ENCODE results near the gene STXBP3. TPM values are rescaled to one million over a fixed set of nuclear protein-coding genes. Genes with fewer than 3 reads are reported as not detected.
"Not testable (repeated sequence)": the region's sequence is repeated elsewhere in the genome, so short reads cannot be mapped to it uniquely, and the experiment has no call there.

The STXBP3 gene
- total RNA-seq, 2 experiments from 2014 or later, result 46.3 to 48.1 TPM

DNA sequence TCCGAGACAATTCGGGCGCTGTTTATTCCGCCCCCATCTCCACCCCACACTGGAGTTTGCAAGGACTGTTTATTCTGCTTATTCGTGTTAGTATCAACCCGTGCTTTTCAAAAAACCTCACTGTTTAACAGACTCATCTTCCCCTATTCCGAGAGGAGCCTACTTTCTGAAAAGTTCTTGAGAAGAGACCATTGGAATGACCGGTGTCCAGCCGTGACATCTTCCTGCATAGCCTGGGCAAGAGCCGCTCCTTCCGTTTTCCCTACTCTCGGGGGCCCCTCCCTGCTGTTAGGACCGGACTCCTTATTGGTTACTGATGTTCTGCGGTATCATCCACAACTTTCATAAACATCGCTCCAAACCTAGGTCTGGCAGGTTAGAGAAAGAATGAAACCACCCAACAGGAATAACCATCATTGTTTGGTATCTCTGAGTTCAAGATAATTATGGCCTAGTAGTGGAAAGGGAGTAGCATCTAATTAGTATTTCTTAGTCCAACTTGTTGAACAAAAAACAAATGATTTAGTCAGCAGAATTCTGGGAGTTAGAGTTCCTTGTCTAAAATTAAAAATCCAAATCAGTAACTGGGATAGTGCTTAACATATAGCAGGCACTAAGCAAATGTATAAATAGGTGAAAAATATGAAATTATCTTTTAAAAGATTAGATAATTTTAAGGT lies 837 bp downstream of the STXBP3 start:
- H3K4me3 Mint-ChIP-seq, result peak overlapping the region; percentile 100
- CTCF ChIA-PET, result interaction anchor here (0.7 to 1.0 kb wide), 3 partner anchors 53 to 367 kb away, joined by 3 to 4 read pairs (median 4); partner anchors contain the start of gene PRPF38B
- peak; percentile 35 for ATAC-seq
- H3K36me3 Mint-ChIP-seq, result peaks cover 24% of the 10 kb centered on the region
- H3K9me3 Mint-ChIP-seq (ENCODE audit: low read depth), result no peaks in the 10 kb centered on the region
- DNase-seq, result peak; percentile 59
- peak overlapping the region; percentile 96 for H3K27ac Mint-ChIP-seq
- peaks cover 27% of the 10 kb centered on the region for H3K4me1 Mint-ChIP-seq
- no peaks in the 10 kb centered on the region for H3K27me3 Mint-ChIP-seq

DNA sequence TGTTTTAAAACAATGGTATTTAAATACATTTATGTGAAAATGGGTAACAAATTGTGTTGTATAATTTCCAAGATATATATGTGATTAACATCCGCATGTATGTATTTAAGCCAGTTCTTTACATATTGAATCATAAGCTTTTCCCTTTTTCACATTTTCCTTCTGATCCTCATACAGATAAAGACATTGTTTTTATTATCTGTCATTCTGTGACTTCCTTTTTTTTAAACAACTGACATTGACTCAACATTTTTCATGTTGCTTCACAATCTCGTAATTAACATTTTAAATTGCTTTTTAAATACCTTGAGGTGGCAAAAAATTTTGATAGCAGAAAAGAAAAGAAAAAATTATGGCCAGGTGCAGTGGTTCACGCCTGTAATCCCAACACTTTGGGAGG lies 1.4 kb downstream of the STXBP3 start:
- Mint-ChIP-seq H3K27me3 (no peaks in the 10 kb centered on the region), H3K9me3 (ENCODE audit: low read depth) (no peaks in the 10 kb centered on the region), H3K27ac (no peak overlapping the region), H3K4me3 (peak overlapping the region; percentile 100), H3K4me1 (peaks cover 30% of the 10 kb centered on the region), H3K36me3 (peaks cover 28% of the 10 kb centered on the region)
- ATAC-seq (no peak), DNase-seq (no peak)
- CTCF ChIA-PET, result no interaction called here

DNA sequence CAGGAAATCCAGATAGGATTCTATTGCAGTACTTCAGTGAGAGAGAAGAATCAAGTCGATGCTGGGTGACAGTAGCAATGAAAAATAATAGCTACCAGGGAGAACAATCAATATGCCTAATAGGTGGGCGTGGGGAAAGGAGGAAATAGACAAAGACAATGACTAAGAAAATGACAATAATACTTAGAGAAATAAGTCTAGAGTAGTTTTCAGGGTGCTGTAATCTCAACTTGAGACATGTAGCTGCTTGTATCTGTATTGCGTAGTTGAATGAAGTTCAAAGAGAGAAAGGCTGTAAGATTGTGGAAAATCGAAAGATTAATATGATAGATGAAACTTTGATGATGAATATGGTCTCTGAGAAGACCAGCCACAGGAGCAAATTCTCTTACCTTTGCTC lies 2.6 kb downstream of the STXBP3 start:
- ATAC-seq (no peak), DNase-seq (no peak)
- peaks cover 33% of the 10 kb centered on the region for H3K4me1 Mint-ChIP-seq
- H3K36me3 Mint-ChIP-seq, result peaks cover 31% of the 10 kb centered on the region
- H3K9me3 Mint-ChIP-seq (ENCODE audit: low read depth), result no peaks in the 10 kb centered on the region
- H3K27me3 Mint-ChIP-seq, result no peaks in the 10 kb centered on the region
- CTCF ChIA-PET, result interaction anchor here (1.1 kb wide), 1 partner anchor 14 kb away, joined by 3 read pairs; no protein-coding TSS in a partner anchor
- H3K4me3 Mint-ChIP-seq, result no peak overlapping the region
- H3K27ac Mint-ChIP-seq, result no peak overlapping the region

DNA sequence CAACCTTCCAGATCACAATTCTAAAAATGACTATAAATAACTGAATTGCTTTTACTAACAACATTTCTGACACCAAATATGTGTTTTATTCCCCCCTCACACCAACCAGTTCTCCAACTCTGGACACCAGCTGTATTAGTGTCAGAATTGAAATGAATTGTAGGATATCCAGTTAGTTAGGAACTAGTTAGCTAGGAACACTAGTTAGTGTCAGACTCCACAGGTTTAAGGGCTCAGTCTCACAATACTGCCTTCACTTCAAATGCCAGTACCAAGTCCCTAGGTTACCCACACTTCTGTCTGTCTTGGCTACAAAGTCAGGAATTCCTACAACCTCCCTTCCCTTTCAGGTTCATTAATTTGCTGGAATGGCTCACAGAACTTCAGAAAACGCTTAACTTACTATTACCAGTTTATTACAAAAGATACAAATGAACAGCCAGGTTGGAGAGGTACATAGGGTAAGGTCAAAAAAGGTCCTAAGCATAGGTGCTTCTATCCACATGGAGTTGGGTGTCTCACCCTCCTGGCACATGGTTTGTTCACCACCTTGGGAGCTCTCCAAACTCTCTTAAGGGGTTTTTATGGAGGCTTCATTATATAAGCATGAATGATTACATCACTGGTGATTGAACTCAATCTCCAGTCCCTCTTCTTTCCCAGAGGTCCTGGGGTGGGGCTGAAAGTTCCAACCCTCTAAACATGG lies 4.2 kb downstream of the STXBP3 start:
- no peaks in the 10 kb centered on the region for H3K27me3 Mint-ChIP-seq
- CTCF ChIA-PET, result interaction anchor here (1.2 kb wide), 1 partner anchor 102 kb away, joined by 3 read pairs; no protein-coding TSS in a partner anchor
- peaks cover 37% of the 10 kb centered on the region for H3K36me3 Mint-ChIP-seq
- no peaks in the 10 kb centered on the region for H3K9me3 Mint-ChIP-seq (ENCODE audit: low read depth)
- no peak overlapping the region for H3K27ac Mint-ChIP-seq
- ATAC-seq (no peak), DNase-seq (no peak)
- no peak overlapping the region for H3K4me3 Mint-ChIP-seq
- peaks cover 34% of the 10 kb centered on the region for H3K4me1 Mint-ChIP-seq

DNA sequence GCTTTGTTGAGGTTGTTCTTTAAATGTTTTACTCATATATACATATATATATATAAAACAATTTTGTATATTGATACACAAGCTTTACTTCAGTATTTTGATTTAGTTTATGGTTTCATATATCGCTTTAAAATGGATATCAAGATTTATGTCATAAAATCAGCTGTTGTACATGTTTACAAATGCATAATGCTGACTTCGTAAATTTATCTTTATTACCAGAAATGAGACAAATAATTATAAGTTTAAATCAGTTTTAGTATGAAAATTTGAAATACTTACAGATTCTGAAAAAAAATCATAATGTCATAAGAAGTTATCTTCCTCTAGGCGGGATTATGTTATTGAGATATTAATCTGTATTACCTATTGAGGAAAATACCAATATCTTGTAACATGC lies 6.9 kb downstream of the STXBP3 start:
- DNase-seq, result no peak
- H3K4me1 Mint-ChIP-seq, result peaks cover 23% of the 10 kb centered on the region
- H3K27me3 Mint-ChIP-seq, result no peaks in the 10 kb centered on the region
- peaks cover 32% of the 10 kb centered on the region for H3K36me3 Mint-ChIP-seq
- no peaks in the 10 kb centered on the region for H3K9me3 Mint-ChIP-seq (ENCODE audit: low read depth)
- H3K4me3 Mint-ChIP-seq, result no peak overlapping the region
- ATAC-seq, result no peak
- H3K27ac Mint-ChIP-seq, result no peak overlapping the region
- CTCF ChIA-PET, result no interaction called here

- CTCF ChIA-PET, result no interaction called here
These were observed 12.3 kb downstream of the STXBP3 start for GRCh38 chr1:108758796-108759195.

DNA sequence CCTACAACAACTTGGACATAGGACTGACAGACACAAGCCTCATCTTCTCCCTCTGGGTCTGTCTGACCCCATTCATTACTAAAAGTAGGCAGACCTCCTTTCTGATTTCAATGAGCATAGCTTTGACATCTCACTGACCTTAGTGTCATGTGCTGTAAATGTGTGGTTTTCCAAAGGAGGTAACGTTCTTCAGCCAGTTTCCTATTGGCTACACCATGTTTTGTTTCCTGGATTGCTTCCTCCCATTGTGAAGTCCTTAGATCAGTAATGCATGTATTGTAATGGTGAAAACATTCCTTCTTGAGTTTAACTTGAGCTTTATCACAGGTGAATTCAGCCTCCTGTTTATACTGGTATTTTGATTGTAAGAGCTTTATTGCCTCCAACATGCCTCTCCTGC lies 20.6 kb downstream of the STXBP3 start:
- Mint-ChIP-seq H3K4me3 (no peak overlapping the region), H3K36me3 (peaks cover 38% of the 10 kb centered on the region), H3K4me1 (no peaks in the 10 kb centered on the region), H3K9me3 (ENCODE audit: low read depth) (no peaks in the 10 kb centered on the region), H3K27me3 (no peaks in the 10 kb centered on the region), H3K27ac (no peak overlapping the region)
- no peak for ATAC-seq
- DNase-seq, result no peak
- CTCF ChIA-PET, result no interaction called here

More at GRCh38 chr1:108758796-108759195, 12.3 kb downstream of the STXBP3 start:
- no peaks in the 10 kb centered on the region for H3K27me3 Mint-ChIP-seq
- ATAC-seq (no peak), DNase-seq (no peak)
- peaks cover 38% of the 10 kb centered on the region for H3K36me3 Mint-ChIP-seq
- H3K4me3 Mint-ChIP-seq, result no peak overlapping the region
- H3K4me1 Mint-ChIP-seq, result peaks cover 2% of the 10 kb centered on the region
- no peak overlapping the region for H3K27ac Mint-ChIP-seq
- no peaks in the 10 kb centered on the region for H3K9me3 Mint-ChIP-seq (ENCODE audit: low read depth)

DNA sequence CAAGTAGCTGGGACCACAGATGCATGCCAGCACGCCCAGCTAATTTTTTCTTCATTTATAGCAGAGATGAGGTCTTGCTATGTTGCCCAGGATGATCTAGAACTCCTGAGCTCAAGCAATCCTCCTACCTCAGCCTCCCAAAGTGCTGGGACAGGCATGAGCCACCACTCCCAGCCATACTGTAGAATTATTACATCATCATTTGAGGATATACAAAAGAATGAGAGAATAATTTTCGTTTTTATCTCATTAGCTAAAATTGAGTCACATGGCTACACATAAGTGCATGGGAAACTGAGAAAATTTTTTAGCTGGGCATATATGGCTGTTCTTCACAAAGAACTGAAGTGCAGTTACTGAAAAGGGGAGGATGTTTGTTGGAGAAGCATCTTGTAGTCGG lies 21.2 kb downstream of the STXBP3 start:
- CTCF ChIA-PET, result no interaction called here
- Mint-ChIP-seq H3K4me3 (no peak overlapping the region), H3K9me3 (ENCODE audit: low read depth) (no peaks in the 10 kb centered on the region), H3K27me3 (no peaks in the 10 kb centered on the region), H3K4me1 (no peaks in the 10 kb centered on the region), H3K36me3 (peaks cover 37% of the 10 kb centered on the region), H3K27ac (no peak overlapping the region)
- no peak for DNase-seq
- ATAC-seq, result no peak

- no peak for ATAC-seq
- Mint-ChIP-seq H3K27ac (no peak overlapping the region), H3K9me3 (ENCODE audit: low read depth) (no peaks in the 10 kb centered on the region), H3K36me3 (peaks cover 57% of the 10 kb centered on the region), H3K4me1 (no peaks in the 10 kb centered on the region), H3K4me3 (no peak overlapping the region), H3K27me3 (no peaks in the 10 kb centered on the region)
- no peak for DNase-seq
- CTCF ChIA-PET, result no interaction called here
These were observed 31.4 kb downstream of the STXBP3 start for GRCh38 chr1:108777839-108778238.

DNA sequence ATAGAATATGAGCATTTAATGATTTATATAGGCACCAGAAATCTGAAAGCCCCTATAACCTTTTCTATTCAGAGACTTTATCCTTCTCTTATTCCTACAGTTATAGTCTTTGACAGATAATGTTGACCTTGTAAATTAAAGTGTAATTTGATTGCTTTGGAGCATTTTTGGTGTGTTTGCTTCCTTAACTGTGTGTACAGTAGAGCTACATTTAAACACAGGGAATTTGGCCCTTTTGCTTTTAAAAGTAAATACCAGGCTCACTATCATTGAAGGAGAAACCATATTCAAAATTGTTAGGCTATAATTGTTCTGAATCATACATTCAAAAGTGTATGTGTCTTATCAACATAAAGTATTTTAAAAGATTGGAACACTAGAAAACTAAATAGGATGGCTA lies 33.0 kb downstream of the STXBP3 start:
- H3K27me3 Mint-ChIP-seq, result no peaks in the 10 kb centered on the region
- H3K4me3 Mint-ChIP-seq, result no peak overlapping the region
- H3K36me3 Mint-ChIP-seq, result peaks cover 66% of the 10 kb centered on the region
- H3K9me3 Mint-ChIP-seq (ENCODE audit: low read depth), result peaks cover 1% of the 10 kb centered on the region
- no peaks in the 10 kb centered on the region for H3K4me1 Mint-ChIP-seq
- H3K27ac Mint-ChIP-seq, result no peak overlapping the region
- no peak for ATAC-seq
- CTCF ChIA-PET, result no interaction called here
- no peak for DNase-seq

DNA sequence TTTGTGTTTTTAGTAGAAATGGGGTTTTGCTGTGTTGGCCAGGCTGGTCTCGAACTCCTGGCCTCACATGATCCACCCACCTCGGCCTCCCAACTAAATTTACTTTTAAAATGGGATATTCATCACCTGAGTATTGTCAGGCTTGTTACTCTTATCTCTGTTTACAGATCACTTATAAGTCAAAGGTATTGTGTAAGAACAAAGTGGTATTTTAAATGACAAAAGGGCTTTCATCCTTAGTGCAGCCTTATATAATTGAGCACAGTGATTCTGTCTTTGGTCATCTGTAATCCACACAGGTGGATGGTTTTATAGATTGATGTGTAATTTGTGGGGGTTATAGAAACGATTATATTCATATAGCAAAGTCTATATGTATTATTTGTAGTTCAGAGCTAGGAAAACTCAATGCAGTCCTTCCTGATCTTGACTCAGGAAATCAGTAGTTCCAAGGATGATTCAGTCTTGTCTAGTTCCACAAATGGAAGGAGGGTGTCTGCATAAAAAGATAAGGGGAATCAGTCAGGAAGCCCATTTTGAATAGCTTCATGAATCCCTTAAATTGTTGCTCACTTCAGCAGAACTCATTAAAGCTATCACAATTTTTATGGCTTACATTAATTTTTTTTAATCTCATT lies 34.6 kb downstream of the STXBP3 start:
- ATAC-seq (no peak), DNase-seq (no peak)
- CTCF ChIA-PET, result interaction anchor here (0.7 kb wide), 1 partner anchor 56 kb away, joined by 3 read pairs; no protein-coding TSS in a partner anchor
- H3K4me3 Mint-ChIP-seq, result no peak overlapping the region
- H3K27ac Mint-ChIP-seq, result no peak overlapping the region
- peaks cover 73% of the 10 kb centered on the region for H3K36me3 Mint-ChIP-seq
- H3K9me3 Mint-ChIP-seq (ENCODE audit: low read depth), result peaks cover 16% of the 10 kb centered on the region
- H3K4me1 Mint-ChIP-seq, result no peaks in the 10 kb centered on the region
- no peaks in the 10 kb centered on the region for H3K27me3 Mint-ChIP-seq

GRCh38 chr1:108781575-108781944 lies 35.1 kb downstream of the STXBP3 start:
- H3K27me3 Mint-ChIP-seq, ATAC-seq, H3K4me3 Mint-ChIP-seq, H3K4me1 Mint-ChIP-seq, H3K27ac Mint-ChIP-seq, CTCF ChIA-PET, DNase-seq: not testable (repeated sequence)
- Mint-ChIP-seq H3K36me3 (peaks cover 75% of the 10 kb centered on the region), H3K9me3 (ENCODE audit: low read depth) (peaks cover 18% of the 10 kb centered on the region)

GRCh38 chr1:108785264-108785663 lies 38.8 kb downstream of the STXBP3 start:
- ATAC-seq (no peak), DNase-seq (no peak)
- H3K9me3 Mint-ChIP-seq (ENCODE audit: low read depth), result peaks cover 18% of the 10 kb centered on the region
- CTCF ChIA-PET, result no interaction called here
- H3K27me3 Mint-ChIP-seq, result no peaks in the 10 kb centered on the region
- H3K27ac Mint-ChIP-seq, result no peak overlapping the region
- peaks cover 82% of the 10 kb centered on the region for H3K36me3 Mint-ChIP-seq
- no peaks in the 10 kb centered on the region for H3K4me1 Mint-ChIP-seq
- H3K4me3 Mint-ChIP-seq, result no peak overlapping the region

- DNase-seq, result no peak
- Mint-ChIP-seq H3K27ac (no peak overlapping the region), H3K36me3 (peaks cover 83% of the 10 kb centered on the region), H3K27me3 (no peaks in the 10 kb centered on the region), H3K4me1 (no peaks in the 10 kb centered on the region), H3K4me3 (no peak overlapping the region), H3K9me3 (ENCODE audit: low read depth) (peaks cover 18% of the 10 kb centered on the region)
- ATAC-seq, result no peak
- CTCF ChIA-PET, result interaction anchor here (1.4 kb wide), 1 partner anchor 41 kb away, joined by 5 read pairs; no protein-coding TSS in a partner anchor
These were observed 39.4 kb downstream of the STXBP3 start for GRCh38 chr1:108785880-108786279.
